Vagina (tissue), 2 donors: ENCODE measurements around the gene PDE10A.

Source experiments
- POLR2A ChIP-seq, 2 donors: fragments of 450-650 bp; IDR thresholded peaks; one replicate each; pipeline ENCODE4 v1.6.1; 2017; ENCODE audit warnings: antibody characterized with exemption in 2 of 2, mild to moderate bottlenecking in 2 of 2, moderate library complexity in 2 of 2
- POLR2AphosphoS5 ChIP-seq, 2 donors: sonication (generic); formaldehyde crosslinking; IDR thresholded peaks; one replicate each; pipeline ENCODE4 v1.9.0; 2017; ENCODE audit warnings: antibody characterized with exemption in 2 of 2, mild to moderate bottlenecking in 2 of 2, low read depth in 1 of 2; ENCODE audit not compliant: insufficient read depth in 1 of 2
- TF ChIP-seq, protein P1 (sequence below), 3 experiments: fragments of 450-650 bp in 2 of 3; fragments of 200-600 bp in 1 of 3; sonication (generic) in 1 of 3; IDR thresholded peaks; one replicate each; pipeline ENCODE4 v1.5.1; 2017 to 2019; ENCODE audit warnings: antibody characterized with exemption in 3 of 3, mild to moderate bottlenecking in 2 of 3, moderate library complexity in 2 of 3

DNA sequence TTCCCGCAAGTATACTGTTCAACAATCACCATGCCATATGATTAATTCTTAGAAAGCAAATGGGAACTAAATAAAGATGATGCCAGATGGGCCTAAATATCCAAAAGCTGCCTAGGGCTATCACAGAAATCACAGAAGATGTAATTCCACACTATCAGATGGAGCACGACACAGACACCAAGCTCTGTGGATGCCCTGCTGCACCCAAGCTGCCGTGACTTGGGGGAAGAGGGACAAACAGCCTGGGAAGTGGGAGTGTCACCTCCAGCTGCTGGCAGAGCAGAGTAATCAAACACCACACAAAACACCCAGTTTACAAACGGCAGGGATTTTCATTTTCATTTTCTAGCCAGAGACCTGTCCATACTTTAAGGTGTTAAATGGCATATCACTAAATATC lies 35.7 kb downstream of the PDE10A start:
- TF ChIP-seq, protein P1, sequence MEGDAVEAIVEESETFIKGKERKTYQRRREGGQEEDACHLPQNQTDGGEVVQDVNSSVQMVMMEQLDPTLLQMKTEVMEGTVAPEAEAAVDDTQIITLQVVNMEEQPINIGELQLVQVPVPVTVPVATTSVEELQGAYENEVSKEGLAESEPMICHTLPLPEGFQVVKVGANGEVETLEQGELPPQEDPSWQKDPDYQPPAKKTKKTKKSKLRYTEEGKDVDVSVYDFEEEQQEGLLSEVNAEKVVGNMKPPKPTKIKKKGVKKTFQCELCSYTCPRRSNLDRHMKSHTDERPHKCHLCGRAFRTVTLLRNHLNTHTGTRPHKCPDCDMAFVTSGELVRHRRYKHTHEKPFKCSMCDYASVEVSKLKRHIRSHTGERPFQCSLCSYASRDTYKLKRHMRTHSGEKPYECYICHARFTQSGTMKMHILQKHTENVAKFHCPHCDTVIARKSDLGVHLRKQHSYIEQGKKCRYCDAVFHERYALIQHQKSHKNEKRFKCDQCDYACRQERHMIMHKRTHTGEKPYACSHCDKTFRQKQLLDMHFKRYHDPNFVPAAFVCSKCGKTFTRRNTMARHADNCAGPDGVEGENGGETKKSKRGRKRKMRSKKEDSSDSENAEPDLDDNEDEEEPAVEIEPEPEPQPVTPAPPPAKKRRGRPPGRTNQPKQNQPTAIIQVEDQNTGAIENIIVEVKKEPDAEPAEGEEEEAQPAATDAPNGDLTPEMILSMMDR (IDR thresholded peaks at IDR 0.05) = no peak
- TF ChIP-seq POLR2A (IDR thresholded peaks at IDR 0.05) = no peak
- TF ChIP-seq POLR2AphosphoS5 (IDR thresholded peaks at IDR 0.05; ENCODE audit: insufficient read depth in 1 of 2, low read depth in 1 of 2) = no peak
